GM13976 (cell line): ENCODE data around the gene MAVS.

Experiments
- DNase-seq: peaks from one replicate; pipeline ENCODE4 v3.0.0; 2012; ENCODE audit warnings: low spot score
- in situ Hi-C: fragments of 300-500 bp; cut with MboI; formaldehyde crosslinking; loops from one replicate; pipeline ENCODE4 v1.12.0; 2022; ENCODE audit warnings: low sequenced_read_pairs, mixed read lengths, inconsistent platforms; ENCODE audit not compliant: unreplicated experiment
- TF ChIP-seq, protein P1 (sequence below): IDR thresholded peaks from 2 replicates; pipeline ENCODE4 v1.5.1; 2012; ENCODE audit warnings: borderline replicate concordance, mild to moderate bottlenecking; ENCODE audit not compliant: insufficient read depth; ENCODE audit errors: extremely low read depth, missing control alignments, control extremely low read depth

The MAVS gene

DNA sequence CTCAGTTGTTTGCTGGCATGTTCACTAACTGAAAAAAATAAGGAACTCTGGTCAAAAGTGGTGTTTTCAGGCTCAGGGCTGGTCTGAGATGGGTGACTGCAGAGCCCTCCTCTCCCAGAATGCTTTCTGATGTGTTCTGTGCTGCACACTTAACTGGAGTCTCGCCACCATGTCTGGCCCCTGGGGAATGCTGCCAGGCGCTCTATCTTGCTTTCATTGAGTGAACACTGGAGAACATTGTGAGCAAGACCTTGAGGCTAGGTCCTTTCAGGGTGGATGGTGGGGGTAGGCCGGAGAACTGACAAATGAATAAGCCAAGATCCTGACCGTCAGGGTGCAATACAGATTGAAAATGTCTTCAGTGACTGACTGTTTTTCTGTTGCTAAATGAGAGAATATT is 62.0 kb downstream of the MAVS start:
- in situ Hi-C loops, result no loop called here
- no peak for DNase-seq
- TF ChIP-seq, protein P1, sequence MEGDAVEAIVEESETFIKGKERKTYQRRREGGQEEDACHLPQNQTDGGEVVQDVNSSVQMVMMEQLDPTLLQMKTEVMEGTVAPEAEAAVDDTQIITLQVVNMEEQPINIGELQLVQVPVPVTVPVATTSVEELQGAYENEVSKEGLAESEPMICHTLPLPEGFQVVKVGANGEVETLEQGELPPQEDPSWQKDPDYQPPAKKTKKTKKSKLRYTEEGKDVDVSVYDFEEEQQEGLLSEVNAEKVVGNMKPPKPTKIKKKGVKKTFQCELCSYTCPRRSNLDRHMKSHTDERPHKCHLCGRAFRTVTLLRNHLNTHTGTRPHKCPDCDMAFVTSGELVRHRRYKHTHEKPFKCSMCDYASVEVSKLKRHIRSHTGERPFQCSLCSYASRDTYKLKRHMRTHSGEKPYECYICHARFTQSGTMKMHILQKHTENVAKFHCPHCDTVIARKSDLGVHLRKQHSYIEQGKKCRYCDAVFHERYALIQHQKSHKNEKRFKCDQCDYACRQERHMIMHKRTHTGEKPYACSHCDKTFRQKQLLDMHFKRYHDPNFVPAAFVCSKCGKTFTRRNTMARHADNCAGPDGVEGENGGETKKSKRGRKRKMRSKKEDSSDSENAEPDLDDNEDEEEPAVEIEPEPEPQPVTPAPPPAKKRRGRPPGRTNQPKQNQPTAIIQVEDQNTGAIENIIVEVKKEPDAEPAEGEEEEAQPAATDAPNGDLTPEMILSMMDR, result no peak

DNA sequence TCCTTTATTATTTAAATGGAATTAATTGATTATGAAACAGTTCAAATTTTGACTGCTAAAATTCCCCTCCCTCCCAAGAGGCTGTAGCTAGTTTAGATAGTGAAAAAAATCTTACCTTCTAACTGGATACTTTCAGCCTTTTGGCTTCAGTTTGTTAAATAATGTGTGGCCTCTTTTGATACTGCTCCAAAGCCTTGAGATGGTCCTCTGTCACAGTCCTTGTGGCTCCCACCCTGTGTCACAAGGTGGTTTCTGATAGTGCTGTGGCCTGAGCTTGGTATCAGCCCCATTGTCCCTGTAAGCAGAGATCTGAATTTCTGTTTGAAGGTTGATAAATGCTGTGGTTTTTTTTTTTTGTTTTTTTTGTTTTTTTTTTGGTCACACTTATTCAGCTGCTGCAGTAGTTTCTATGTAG is 63.3 kb downstream of the MAVS start:
- no peak for DNase-seq
- in situ Hi-C loops, result no loop called here
- TF ChIP-seq, protein P1, result no peak

DNA sequence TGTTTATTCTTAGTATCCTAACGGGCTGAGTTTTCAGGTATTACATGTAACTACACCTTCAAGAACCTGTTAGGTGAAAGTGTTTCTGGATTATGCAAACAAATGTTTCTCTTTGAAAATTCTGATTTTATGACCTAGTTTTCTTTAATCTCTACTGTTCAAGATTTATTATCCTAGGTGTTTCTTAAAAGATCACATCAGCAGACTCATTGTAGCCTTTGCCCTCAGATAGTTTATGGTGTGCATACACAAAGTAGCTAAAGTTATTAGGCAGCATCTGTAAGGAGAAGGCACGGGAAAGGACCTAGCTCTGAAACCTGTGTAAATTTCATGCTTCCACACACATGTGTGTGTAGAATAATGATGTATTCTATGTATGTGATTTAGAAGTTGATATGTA is 64.2 kb downstream of the MAVS start:
- in situ Hi-C loops, result no loop called here
- TF ChIP-seq, protein P1, result no peak
- DNase-seq, result no peak

DNA sequence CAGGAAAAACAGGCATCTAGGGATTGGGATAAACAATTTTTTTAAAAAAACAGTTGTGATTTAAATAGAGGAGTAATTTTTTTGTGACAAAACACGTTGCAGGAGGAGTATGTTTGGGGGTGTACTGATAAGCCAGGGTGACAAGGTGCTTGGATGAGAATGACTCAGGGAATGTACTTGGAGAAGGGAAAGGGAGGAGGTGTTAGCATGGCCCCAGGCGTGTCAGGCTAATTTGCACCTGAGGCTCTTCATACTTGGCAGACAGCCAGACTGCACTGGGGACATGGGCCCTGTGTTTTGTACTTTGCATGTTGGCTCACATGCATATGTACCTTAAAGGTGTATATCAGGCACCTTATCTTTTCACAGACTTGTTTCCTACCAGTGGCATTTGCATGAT is 65.3 kb downstream of the MAVS start:
- in situ Hi-C loops, result no loop called here

DNA sequence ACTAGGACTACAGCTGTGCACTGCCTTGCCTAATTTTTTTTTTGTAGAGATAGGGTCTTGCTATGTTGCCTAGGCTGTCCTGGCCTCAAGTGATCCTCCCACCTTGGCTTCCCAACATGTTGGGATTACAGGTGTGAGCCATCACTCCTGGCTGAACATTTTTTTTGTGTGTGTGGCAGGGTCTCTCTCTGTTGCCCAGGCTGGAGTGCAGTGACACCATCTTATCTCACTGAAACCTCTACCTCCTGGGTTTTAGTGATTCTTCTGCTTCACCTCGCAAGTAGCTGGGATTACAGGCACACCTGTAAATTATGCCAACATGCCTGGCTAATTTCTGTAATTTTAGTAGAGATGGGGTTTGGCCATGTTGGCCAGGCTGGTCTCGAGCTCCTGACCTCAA is 67.8 kb downstream of the MAVS start:
- TF ChIP-seq, protein P1, result no peak
- in situ Hi-C loops, result no loop called here
- no peak for DNase-seq

More for the DNA sequence above, 65.3 kb downstream of the MAVS start:
- DNase-seq, result no peak
- TF ChIP-seq, protein P1, result no peak

DNA sequence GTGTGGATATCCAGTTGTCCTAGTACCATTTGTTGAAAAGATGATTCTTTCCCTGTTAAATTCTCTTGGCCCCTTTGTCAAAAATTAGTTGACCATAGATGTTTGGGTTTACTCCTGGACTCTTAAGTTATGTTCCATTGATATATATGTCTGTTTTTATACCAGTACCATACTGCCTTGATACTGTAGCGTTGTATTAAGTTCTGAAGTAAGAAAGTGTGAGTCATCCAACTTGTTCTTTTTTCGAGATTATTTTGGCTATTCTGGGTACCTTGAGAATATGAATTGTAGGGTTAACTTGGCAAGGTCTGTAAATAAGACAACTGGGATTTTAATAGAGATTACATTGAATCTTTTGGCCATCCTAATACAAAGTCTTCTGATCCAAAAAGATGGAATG is 69.1 kb downstream of the MAVS start:
- TF ChIP-seq, protein P1, result no peak
- in situ Hi-C loops, result no loop called here
- no peak for DNase-seq

DNA sequence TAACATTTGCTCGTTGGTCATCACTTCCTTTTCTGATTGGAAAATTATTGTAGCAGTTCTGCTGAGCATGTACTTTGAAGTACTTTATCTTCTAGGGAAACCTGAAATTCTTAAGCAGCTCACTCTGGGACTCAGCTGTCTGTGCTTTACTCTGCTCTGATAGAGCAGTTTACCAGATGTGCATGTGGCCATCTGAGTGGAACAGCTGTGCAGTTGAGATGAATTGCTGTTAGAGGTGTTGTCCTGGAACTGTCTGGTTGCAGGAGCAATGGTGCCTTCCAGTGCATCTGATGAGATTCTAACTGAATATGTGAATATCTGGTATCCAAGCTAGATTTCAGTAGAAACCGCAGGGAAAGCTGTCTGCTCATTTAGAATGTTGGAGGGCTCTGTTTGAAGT is 69.7 kb downstream of the MAVS start:
- TF ChIP-seq, protein P1, result no peak
- no peak for DNase-seq
- in situ Hi-C loops, result no loop called here
